Activated T-helper 1 cell treated with anti-CD3 and anti-CD28 coated beads, Interleukin-2, amount 50 U/mL, for 16 hours (primary cell): ENCODE measurements around the gene COL21A1.

Source experiments
- DNase-seq, 2 donors: peaks; one replicate each; pipeline ENCODE4 v3.0.0-alpha.2; 2020; ENCODE audit warnings: low read depth in 1 of 2, low spot score in 1 of 2

The COL21A1 gene

DNA sequence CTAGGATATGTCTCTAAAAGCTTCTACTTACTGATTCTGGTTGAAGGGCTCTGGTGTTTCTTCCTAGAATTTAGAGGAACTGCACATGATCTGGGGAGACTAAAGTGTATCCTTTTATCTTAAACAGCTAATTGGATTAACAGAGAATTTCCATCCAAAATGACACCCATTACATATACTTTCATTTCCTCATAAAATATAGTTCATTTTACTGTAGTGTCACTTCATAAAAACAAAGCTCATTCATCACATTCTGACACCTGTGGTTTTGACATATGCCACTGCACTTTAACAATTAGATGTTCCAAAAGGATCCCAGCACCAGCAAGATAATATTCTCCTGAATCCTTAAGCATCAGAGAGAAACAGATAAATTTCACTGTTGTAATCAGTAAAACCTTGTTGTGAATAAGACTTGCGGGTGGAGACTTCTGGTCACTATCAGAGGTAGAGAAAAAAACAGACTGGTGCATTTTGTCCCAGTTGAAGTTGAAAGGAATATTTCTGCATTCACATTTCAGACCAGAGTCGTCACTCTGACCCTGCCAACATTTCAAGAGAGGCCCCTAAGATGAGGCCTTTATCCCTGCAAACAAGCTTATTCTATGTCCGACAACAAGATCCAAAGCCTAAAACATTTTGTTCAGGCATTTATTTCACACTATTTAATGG is 196.7 kb downstream of the COL21A1 start:
- DNase-seq, result no peak

GRCh38 chr6:56048601-56049000 is 198.8 kb downstream of the COL21A1 start:
- no peak for DNase-seq

DNA sequence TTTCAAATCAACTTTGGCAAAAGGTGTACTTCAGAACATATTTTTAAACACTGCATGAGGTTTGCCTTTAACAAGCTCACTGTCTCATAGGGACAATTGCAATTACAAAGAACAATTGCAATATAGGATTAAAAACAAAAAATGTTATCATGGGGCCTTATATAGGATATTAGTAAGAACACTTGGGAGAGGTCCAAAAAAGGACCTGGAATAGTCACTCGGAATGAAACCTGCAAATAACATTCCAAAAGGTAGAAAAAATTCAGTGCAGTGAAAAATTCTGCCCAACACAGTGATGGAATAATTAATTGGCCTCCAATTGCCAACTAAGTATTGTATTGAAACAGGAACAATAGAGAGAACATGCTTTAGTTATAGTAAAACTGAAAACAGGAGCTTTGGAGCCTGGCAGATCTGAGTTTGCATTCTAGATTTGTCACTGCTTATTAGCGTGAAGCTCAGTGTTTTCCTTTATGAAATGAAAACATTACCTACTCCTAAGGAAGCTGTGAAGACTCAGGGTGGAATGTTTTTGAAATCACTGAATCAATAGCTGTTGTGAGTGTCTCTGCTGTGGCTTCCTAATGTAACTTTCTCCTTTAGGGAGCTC is 199.3 kb downstream of the COL21A1 start:
- DNase-seq, result no peak

DNA sequence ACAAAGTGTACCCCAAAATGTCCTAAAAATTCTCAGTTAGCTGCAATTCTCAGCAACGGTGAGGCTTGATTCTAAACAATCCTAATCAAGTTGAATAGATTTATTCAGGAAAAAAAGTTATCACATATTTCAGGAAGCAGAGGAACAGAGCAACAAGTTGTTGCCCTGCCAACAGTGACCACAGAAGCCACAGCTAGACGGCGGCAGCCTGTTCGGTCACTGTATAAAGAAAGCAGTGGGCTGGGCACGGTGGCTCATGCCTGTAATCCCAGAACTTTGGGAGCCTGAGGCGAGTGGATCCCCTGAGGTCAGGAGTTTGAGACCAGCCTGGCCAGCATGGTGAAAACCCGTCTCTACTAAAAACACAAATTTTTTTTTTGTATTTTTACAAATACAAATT is 200.8 kb downstream of the COL21A1 start:
- DNase-seq, result no peak

GRCh38 chr6:56043761-56044160 is 203.6 kb downstream of the COL21A1 start:
- DNase-seq, result no peak

- no peak for DNase-seq
Observed at GRCh38 chr6:56043076-56043475, 204.3 kb downstream of the COL21A1 start.

DNA sequence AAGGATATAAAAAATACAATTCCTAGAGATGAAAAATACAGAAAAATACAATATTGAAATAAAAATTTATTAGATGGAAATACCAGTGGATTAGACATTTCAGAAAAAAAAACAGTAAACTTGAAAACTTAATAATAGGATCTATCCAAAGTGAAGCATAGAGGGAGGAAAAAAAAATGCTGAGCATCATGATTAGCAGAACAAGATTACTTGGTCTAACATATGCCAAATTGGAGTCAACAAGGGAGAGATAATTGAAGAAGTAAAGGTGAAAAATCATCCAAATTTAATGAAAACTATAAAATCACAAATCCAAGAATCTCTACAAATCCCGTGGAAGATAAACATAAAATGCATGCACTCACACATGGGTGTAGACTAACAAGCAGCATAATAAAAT is 205.8 kb downstream of the COL21A1 start:
- DNase-seq, result no peak

GRCh38 chr6:56040889-56041301 is 206.5 kb downstream of the COL21A1 start:
- no peak for DNase-seq

GRCh38 chr6:56040223-56040622 is 207.2 kb downstream of the COL21A1 start:
- DNase-seq, result no peak

DNA sequence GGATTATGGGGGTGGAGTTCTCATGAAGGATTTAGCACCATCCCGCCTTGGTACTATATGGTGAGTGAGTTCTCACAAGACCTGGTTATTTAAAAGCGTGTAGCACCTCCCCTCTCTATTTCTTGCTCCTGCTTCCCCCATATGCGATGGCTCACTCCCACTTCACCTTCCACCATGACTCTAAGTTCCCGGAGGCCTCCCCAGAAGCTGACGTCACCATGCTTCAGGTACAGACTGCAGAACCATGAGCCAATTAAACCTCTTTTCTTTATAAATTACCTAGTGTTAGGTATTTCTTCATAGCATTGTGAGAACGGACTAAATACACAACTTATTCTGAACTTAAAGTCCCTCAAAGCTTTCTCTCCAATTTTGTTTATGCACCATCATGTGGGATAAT is 208.6 kb downstream of the COL21A1 start:
- no peak for DNase-seq

GRCh38 chr6:56037601-56038000 is 209.8 kb downstream of the COL21A1 start:
- no peak for DNase-seq

- DNase-seq, result no peak
Observed at GRCh38 chr6:56036916-56037600, 210.3 kb downstream of the COL21A1 start.

GRCh38 chr6:56033401-56033800 is 214.0 kb downstream of the COL21A1 start:
- DNase-seq, result no peak

DNA sequence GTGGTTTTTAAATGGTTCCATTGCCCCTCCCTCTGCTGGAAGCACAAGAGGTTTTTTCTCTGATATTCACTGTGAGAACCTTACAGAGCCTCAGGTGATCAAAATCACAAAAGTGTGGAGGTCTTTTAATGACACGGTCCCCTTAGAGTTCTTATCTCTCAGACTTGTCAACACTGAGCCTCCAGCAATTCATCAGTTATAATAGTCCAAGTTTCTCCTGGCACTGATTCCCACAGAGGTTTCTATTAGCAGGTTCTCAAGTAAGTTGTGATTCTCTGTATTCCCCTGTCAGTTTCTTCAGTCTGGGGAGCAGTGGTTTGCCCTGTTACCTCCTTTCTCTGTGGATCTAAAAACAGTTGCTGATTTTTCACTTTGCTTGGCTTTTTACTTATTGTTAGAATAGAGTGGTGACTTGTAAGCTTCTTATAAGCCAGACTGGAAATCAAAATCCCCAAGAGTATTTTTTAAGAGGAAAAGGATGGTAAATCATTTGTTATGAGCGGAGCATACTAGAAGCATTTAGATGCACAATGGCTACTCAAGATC is 214.6 kb downstream of the COL21A1 start:
- DNase-seq, result no peak

- DNase-seq, result no peak
Observed at GRCh38 chr6:56027865-56028264, 219.5 kb downstream of the COL21A1 start.

DNA sequence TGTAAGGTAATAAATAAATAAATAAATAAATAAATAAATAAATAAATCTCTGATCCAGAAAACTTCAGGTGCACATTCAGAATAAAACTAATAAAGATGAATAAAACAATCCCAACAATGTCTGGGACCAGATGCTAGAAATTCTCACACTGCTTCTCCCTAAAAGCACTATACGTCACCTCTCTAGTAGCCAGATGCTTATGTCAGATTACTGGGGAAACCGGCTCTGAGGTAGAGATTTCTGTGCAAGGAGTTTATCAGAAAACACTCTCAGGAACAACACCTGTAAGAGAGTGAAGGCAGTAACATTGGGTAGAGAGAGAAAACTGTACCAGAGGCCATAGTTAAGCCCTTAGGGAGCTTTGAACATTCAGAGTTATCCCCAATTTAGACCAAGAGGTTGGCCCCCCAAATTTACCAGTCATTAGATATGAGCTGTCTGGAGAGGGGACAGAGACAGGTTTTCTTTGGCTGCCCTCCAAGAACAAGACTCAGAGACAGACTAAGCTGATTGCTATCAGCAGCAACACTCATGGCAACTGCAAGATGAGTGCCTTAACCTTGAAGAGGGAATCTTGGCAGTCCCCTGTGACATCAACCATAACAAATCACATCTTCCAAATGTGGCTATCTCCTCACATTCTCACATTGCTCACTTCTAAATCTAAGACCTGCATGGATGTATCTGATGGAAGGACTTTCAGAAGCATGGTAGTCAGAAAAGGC is 220.8 kb downstream of the COL21A1 start:
- DNase-seq, result no peak

DNA sequence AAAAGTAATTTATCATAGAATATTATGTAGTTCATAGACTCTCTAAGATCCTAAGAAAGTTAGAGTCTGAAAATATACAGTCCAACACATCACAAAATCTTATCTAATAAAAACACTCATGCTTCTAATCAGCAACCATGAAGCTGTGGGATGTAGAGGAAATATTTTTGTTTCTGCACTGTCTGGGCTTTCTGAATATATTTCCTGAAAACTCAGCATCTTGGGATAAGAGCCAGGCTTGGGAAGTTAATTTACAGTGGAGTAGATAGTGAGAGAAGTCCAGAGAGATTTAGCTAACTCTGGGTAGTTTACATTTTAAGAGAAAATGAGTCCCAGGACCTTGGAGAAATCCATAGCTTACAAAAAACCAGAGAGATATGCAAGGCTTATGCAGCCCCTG is 221.6 kb downstream of the COL21A1 start:
- DNase-seq, result no peak

- no peak for DNase-seq
Observed at GRCh38 chr6:56024931-56025330, 222.4 kb downstream of the COL21A1 start.

- DNase-seq, result no peak
Observed at GRCh38 chr6:56023829-56024228, 223.6 kb downstream of the COL21A1 start.

DNA sequence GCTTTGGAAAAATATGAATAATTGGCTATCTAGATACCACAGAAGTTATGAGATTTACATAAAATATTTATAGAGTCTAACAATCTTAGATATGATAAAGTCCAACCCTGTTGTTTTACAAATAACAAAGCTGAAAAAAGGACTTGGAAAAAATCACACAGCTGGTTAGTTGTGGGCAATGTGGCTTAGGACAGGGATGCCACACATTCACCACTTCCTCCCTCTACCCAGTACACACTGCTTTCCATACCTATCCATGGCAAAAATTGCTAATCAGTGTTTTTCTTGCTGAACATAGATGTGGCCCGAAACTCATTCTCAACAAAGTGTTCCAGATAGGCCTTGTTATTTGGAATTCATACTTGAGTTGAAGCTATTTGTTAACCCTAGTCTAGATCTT is 224.7 kb downstream of the COL21A1 start:
- DNase-seq, result no peak

DNA sequence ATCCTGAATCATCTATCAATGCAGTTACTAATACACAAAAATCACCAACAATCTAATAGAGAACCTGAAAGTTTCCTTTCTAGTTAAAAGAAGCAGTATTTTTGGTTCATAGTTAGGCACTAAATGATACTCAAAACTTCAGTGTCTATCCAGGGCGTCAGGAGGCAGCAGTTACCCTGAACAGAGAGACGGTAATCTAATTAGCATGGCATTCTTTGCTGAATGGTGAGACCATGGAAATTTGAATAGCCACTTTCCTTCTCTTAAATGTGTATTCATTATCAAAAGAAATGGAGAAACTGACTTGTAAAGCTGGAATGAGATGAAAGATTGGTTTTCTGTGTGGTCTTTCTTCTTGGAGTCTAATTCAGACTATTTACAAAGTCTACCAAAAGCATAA is 225.4 kb downstream of the COL21A1 start:
- DNase-seq, result no peak

- DNase-seq, result no peak
Observed at GRCh38 chr6:56019973-56020372, 227.4 kb downstream of the COL21A1 start.
